Stimulated activated CD4-positive, alpha-beta T cell treated with anti-CD3 and anti-CD28 coated beads, Interleukin-15, amount 100 ng/mL, for 1 hour (primary cell): ENCODE data around the gene CHN1.

Experiments used
- DNase-seq, 2 donors: peaks; one replicate each; pipeline ENCODE4 v3.0.0-alpha.2; 2020; ENCODE audit warnings: low read depth in 1 of 2, low spot score in 1 of 2

The CHN1 gene

DNA sequence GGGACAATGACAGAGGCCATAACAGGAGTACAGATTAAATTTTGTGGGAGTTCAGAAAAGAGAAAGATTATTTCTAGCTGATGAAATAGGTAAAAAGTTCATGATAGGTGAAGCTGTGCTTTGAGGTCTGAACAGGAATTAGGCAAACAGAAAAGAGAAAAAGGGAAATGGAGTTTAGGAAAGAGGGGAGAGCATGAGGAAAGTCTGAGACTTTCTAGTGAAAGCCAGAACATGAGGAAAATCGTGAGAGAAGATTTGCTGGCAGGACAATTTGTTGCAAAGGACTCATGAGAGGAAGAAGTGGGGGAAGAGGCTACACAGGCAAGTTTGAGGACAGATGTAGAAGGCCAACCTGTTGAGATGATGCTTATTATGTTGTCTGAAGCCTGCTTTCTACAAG is 6.3 kb upstream of the CHN1 start:
- DNase-seq: no peak

GRCh38 chr2:175010848-175011254 is 5.7 kb upstream of the CHN1 start:
- DNase-seq: no peak

GRCh38 chr2:175009917-175010621 is 4.9 kb upstream of the CHN1 start:
- DNase-seq: no peak

DNA sequence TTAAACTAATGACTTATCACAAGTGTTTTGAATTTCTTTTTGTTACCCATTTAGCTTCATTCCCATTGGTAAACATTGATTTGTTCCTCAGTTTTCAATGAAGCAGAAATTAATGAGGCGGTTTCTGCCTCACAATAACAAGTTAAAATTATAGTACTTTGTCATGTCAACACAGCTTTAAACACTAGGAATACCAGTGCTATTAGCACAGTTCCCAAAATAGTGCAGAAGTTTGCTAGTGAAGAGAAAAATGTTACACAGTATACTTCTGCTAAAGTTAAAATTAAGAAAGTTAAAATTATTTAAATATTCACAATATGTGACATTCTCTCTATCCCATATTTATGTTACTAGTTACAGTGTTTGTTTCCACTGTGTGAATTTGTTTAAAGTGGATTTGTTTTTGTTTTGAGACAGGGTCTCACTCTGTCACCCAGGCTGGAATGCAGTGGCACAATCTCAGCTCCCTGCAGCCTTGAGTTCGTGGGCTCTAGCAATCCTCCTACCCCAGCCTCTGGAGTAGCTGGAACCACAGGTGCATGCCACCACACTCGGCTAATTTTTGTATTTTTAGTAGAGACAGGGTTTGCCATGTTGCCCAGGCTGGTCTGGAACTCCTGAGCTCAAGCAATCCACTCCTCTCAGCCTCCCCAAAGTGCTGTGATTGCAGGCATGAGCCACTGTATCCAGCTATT is 3.8 kb upstream of the CHN1 start:
- no peak for DNase-seq

DNA sequence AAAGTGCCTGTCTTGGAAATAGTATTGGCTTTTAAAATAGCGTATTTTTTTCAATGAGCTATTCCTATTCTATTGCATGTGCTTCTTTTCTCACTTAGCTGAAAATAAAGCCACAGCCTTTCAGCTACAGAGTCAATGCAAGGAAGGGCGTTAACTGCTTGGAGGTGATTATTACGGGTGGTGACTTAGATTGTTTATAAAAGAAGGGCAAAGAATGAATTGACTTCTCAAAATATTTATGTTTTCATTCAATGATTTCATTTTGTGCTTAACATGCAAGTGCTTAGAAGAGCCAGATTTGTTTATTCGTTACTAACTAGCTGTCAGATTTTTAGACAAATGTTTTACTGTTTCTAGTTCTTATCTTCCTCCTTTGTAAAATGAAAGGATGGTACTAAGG is 2.8 kb upstream of the CHN1 start:
- no peak for DNase-seq

DNA sequence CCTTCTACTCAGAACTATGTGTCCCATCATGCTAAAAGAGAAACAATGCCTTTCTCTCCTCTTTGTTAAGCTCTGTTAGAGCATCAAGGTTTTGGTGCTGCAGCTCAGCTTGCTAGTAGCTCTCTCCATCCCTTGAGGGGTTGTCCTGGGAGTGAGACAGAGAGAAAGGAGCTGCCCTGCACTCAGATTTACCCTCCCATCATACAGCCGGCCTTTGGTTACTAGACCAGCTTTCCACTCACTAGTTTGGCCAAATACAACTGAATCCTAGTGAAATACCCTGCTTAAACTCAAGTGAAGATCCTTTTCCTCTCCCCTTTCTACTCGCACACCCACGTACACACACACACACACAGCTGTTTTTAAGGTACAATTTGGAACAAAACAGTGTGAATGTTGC is 2.3 kb upstream of the CHN1 start:
- DNase-seq: no peak

GRCh38 chr2:175006281-175006680 is 1.1 kb upstream of the CHN1 start:
- DNase-seq: no peak

- no peak for DNase-seq
These were observed 618 bp upstream of the CHN1 start for GRCh38 chr2:175005733-175006264.

DNA sequence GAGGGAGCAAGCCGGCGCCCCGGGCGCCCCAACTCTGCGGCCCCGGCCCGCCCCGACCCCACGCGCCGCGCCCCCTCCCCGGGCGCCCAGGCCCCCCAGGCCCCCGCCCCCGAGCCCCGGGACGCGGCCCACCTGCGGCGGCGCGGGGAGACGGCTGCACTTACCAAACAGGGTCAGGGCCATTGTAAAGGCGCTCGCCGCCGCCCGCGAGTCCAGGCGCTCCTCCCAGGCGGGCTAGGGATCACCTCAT is 526 bp downstream of the CHN1 start:
- DNase-seq: no peak

- DNase-seq: no peak
These were observed 1.1 kb downstream of the CHN1 start for GRCh38 chr2:175003875-175004729.

- no peak for DNase-seq
These were observed 2.5 kb downstream of the CHN1 start for GRCh38 chr2:175002547-175003274.

DNA sequence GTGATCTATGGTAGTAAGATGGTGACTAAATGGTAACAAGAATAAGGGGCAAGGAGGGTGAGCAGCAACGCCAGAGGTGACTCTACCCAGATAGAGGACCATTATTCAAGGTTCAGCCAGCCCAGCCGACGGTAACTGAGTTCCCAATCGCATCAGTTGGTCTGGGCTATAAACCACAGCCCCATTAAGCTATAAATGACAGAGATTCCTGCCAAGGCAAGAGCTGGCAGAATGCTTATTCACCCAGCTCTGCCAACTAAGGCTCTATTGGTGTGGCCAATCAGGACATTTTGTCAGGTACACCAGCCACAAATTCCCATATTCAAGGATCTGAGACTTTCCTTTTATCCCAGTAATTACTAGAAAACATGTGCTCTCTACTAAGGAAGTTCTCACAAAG is 3.6 kb downstream of the CHN1 start:
- no peak for DNase-seq

DNA sequence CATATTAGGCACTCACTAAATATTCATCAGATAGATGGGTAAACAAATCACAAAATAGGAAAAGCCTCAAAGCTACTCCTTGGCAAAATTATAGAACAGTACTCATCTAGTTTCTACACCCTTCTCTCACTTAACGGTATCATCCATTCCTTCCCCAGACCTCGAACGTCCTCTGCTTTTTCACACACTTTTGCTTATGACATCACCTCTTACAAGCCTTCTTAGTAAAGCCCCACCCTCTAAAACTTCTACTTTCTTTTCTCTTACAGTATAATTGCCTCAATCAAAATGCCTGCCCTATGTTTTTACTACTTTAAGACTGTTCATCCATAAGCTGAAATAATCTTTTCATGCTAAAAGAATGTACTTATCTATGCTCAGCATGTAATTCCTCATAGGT is 8.1 kb downstream of the CHN1 start:
- DNase-seq: no peak

- DNase-seq: no peak
These were observed 8.6 kb downstream of the CHN1 start for GRCh38 chr2:174996622-174997021.

GRCh38 chr2:174994381-174994780 is 10.8 kb downstream of the CHN1 start:
- DNase-seq: no peak

DNA sequence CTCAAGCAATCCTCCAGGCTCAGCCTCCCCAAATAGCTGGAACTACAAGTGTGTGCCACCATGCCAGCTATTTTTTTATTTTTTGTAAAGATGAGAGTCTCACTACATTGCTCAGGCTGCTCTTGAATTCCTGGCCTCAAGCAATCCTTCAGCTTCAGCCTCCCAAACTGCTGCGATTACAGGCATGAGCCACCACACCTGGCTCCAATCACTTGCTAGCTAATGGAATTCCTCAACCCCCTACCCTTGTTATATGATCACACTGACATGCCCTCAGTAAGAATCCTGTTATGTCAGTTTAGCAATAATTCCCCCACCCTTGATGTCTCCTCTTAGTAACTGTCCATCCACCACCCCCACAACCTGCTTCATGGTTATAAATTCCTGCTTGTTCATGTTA is 12.3 kb downstream of the CHN1 start:
- DNase-seq: no peak

DNA sequence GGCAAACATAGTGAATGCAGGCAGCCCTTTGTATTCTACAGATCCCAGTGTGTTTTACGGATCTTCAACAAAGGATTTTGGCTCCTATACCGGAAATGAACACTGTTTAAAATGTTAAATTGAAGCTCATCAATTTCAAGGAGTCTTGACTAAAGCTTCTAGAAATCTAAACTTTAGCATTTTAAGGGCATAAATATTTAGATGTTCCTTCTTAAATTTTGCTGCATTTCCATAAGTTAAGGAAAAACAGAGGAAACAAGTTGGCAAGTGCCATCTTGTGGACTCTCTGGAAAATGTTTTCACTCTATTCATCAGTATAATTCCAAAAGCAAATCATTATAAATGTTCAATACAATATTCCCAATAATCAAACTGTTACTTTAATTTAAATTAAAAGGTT is 19.6 kb downstream of the CHN1 start:
- DNase-seq: no peak

- DNase-seq: no peak
These were observed 20.6 kb downstream of the CHN1 start for GRCh38 chr2:174984561-174984960.

GRCh38 chr2:174981331-174981730 is 23.9 kb downstream of the CHN1 start:
- DNase-seq: no peak

DNA sequence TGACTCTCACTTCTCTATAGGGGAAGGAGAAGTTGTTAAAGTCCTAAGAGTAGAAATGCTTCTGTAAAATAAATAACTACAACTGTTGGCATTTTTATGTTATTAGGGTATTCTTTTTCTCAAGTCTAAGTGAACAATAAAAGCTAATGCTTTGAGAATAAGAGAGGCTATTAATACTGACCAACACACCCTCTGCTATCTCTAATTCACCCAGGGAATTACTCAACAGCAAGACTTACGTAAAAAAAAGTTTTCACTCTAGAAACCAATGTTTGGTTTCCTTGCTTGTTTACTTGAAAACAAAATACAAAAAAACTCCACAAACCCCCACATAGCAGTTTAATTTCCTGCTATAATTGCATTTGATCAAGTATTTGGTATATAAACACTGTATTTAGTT is 25.2 kb downstream of the CHN1 start:
- no peak for DNase-seq

DNA sequence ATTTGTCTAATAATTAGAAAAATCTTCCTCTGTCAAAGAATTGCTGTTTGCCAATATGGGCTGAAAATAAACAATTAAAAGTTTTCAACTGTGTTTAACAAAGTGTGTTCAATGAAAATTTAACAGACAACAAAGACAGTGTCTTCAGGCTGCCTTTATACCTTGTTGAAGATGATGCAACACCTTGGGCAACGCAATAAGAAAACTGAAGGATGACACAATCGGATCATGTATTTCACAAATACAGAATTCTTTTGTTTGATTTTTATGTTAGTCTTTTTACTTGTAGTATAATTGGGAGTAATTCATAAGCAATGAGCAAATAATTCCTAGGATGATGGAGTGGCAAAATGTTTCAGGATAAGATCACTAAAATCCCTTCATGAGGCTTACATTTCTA is 27.8 kb downstream of the CHN1 start:
- no peak for DNase-seq
